Stimulated activated CD8-positive, alpha-beta memory T cell treated with anti-CD3 and anti-CD28 coated beads, Interleukin-15, amount 100 ng/mL, for 1 hour (primary cell): ENCODE data around the gene FABP1.

Experiments used
- DNase-seq: peaks from one replicate; pipeline ENCODE4 v3.0.0-alpha.2; 2020; ENCODE audit warnings: low read depth

FABP1 gene

DNA sequence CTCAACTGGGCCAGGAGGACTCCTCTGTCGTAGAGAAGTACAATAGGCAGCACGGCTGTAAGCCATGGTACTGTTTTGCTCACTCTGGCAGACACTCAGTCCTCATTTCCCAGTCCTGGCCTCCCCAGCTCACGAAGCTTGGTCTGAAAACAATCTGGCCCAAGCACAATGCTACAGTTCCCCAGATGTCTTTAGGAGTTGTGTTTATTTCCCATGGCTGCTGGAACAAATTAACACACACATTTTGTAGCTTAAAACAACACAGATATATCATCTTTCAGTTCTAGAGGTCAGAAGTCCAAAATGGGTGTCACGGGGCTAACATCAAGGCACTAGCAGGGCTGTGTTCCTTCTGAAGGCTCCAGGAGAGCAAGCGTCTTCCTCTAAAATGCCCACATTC lies 13.0 kb downstream of the FABP1 start:
- no peak for DNase-seq

DNA sequence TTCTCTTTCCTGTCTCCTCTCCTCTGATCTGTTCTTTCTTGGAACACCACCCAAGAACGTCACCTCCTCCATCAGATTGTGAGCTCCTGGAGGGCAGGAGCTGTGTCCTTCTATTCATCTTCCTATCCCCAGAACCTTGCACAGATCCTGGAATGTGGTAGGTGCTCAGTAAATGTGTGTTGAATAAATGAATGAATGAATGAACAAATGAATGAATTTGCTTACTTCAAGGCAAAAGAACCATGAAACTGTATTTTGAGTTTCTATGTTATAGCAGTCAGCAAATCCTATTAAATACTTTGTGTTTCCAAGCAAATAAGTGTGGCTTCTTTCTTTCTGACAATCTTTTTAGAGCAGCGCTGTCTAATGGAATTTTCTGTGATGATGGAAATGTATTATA lies 14.8 kb downstream of the FABP1 start:
- no peak for DNase-seq

DNA sequence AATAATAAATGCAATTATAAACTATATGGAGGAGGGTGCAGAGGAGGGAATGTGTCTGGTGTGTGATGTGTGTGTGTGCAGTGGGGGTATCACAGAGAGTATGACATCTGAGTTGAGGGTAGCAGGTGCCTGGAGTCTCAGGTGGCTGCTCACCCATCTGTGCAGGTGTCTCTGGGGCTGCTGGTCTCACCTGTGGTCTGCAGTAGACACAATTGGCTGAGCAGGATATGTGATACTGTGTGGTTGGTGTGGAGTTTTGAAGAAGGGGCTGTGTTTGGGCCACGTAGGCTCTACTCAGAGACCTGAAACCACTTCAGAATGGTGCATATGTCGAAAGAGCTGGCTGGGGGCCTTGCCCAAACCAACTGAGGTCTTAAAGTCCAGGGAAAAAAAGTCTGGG lies 17.0 kb downstream of the FABP1 start:
- no peak for DNase-seq

DNA sequence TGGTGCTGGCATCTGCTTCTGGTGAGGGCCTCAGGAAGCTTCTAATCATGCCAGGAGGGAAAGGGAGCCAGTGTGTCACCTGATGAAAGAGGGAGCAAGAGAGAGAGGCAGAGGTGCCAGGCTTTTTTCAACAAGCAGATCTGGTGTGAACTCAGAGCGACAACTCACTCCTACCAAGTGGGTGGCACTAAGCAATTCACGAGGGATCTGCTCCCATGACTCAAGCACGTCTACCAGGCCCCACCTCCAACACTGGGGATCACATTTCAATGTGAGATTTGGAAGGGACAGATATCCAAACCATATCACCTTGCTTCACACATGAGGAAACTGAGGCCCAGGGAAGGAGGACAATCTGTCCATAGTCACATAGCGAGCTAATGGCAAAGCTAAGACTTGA lies 19.1 kb downstream of the FABP1 start:
- DNase-seq: no peak

DNA sequence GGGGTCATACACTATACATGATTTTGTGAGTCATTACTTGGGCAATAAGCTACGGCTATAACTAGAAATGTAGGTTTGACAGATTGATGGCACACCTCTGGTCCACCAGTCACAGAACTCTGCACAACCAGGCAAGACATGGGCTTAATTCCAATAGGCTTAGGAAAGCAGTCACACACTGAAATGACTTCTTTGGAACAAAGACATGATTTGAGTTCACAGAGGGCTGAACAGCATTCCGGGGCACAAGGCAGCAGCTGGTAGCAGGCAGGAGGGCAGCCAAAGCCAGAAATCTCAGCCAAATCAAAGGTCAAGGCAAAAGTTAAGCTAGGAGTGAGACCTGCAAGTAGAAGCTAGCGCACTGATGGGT lies 27.4 kb downstream of the FABP1 start:
- DNase-seq: no peak

DNA sequence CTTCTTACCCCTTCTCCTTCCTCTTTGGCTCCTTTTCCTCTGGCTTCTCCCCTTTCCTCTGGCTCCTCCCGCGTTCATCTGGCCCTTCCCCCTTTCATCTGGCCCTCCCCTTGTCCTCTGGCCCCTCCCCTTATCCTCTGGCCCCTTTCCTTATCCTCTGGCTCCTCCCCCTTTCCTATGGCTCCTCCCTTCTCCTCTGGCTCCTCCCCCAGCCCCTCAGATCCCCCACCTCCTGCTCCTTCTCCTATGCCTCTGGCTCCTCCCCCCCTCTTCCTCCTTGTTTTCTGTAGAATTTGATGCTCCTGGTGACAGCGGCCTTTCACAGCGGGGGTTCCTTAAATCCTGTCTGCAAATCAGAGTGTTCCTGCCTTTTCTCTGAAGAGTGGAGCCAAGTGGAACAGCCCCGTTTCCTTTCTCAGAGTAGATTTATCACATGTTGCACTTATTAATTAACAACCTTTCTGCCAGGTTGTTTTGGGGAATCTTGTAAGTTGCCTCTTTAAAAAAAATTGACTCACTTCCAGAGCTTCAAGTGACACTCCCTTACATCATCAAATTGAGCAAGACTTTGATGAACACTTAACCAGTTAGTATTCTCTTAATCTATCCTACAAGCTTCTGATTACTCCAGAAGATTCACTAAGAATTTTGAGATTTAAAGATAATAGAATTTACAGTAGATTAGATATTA lies 27.9 kb downstream of the FABP1 start:
- DNase-seq: no peak

DNA sequence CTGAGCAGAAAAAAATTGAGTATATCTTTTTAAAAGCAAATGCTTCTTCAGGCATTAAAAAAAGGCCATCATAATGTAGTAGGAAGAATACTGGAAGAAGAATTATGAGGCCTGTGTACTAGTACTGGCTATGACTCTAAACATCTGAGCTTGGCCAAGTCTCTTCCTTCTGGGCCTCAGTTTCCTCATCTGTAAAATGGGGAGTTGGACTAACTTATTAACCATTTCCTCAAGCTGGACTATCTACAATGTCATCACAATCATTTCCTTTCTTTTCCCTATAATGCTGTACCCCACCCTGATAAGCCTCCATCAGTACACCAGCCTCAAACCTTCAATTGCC lies 29.3 kb downstream of the FABP1 start:
- no peak for DNase-seq

DNA sequence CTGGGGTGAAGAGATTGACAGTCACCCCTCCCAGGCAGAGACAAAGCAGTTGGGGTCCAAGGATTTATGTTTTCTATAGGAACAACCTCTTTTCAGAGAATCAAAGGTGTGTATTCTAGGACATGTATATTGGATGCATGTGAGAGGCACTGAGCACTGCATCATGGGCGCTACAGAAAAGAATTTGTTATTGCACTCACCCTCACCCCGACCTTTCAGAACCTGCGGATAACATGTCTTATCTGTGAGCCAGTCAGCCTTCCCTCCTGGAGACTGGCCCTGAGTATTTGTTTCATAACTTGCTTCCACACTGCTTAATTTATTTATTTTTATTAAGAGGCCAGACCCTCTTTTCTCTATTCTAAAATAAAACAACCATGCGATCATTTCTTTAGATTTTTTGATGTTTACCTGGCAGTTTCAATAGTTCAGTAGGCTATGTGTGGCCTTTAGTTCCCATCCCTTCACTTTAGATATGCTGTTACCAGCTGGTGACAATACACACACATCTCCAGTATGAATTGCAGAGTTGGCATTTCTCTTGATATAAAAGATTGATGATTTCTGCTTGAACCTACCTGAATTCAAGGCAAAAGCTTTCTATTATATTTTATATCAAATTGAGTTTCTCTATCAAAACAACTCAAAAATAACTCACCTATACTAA lies 29.8 kb downstream of the FABP1 start:
- DNase-seq: no peak

DNA sequence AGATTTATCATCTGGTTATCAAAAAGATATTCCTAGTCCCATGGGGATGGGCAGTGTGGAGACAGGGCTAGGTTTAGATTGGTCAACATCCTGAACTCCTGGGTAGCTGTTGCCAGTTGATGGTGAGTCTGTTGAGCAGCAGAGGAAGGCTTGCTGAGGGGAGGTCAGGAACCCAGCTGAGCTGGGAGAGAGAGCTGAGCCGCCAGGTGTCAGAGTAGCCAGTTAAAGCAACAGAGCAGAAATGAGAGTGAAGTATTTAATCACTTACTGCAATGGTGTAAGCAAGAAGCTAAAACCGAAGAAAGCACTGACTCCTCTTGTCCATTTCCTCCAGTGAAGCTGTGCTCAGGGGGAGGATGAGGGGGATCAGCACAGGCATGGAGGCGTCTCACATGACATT lies 30.7 kb downstream of the FABP1 start:
- no peak for DNase-seq

DNA sequence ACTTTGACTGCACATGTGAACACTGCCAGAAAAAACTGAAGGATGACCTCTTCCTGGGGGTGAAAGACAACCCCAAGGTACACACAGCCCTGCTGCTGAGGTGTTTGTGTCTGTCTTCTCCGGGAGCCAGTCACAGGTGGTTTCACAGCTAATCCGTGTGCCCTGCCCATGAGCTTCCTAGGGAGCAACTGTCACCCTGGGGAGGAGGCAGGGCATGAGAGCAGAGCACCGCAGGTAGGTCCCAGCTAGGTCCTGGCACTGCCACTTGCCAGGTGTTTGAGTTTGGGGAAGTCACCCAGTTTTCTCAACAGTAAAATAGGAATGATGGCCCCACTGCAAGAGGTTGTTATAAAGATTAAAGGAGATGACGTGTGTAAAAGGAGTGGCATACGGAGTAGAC lies 31.2 kb downstream of the FABP1 start:
- no peak for DNase-seq

DNA sequence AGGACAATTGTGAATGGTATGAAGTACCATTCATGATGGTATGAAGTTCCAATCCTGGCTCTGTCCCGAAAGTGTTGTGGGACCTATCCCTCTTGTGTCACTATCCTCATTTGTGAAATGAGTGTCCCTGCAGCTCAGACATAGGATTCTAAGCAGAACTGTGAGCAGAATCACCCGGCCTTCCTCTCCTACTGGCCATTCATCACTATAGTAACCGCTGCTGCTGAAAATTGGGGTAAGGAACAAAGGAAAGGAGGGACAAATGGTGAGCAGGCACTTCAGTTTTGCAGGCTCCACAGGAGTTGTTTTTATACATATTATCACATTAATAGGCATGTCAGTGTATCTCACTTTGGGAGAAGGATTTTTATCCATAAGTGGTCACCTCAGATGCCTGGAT lies 32.8 kb downstream of the FABP1 start:
- no peak for DNase-seq

DNA sequence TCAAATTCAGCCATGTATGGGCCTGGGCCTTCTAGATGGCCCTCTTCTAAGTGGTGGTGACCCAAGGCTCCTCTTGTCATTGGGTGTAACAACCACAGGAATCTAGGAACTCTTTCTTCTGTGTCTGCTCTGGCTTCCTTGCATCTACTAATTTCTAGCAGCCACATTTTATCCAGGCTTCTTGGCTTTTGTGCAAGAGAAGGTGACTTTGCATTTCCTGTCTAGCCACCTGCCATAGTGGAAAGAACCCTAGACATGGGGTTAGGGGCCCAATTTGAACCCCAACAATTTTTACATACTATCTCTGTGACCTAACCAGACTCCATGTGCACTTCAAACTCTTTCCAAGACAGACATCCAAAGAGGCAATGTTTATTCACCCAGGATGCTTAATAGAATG lies 35.1 kb downstream of the FABP1 start:
- no peak for DNase-seq

DNA sequence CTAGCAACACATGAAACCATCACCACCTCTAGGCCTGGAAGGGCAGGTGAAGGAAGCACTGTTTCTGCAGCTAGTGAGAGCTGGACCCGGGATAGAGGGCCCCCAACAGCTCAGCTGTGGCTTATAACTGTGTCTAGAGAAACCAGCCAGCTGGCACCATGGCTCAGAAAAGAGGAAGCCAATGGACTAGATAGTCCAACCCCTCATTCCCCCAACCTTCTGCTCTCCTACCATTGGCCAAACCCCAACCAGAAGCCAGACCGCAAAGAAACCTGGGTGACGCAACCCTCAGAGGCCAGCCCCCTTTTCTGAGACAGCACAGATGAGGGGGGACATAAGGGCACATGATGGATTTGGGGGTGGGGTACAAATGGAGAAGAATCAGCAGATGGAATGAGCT lies 35.9 kb downstream of the FABP1 start:
- no peak for DNase-seq

DNA sequence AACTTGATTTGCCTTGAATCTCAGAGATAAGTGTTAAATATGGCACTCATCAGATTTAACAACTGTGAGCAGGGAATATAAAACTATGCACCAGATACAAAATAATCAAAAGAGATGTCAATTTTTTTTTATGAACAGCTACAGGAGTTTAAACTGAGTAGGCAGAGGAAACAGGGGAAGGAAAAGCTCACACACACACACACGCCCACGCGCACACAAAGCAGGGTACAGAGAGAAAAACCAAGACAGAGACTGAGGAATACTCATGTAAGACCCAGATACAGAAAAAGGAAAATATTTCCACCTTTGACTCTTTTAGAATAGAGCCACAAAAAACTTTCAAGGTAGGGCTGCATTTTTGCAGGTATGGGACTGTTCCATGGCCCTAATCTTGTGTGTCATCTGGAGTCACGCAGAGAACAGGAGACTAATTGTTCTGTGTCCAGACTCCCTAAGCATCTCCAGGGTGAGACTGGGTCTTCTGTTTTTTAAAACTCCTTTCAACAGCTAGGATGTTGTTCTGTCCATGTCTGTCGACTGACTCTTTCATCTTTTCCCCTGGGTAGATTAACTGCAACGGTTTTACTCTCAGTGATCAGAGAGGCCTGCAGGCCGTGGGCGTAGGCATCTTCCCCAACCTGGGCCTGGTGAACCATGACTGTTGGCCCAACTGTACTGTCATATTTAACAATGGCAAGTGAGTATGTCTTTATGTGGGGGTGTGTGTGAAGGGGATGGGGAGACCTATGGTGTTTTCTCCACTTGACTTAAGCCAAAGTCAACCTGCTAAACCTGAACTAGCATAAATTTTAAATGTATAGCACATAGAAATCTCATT lies 37.2 kb downstream of the FABP1 start:
- no peak for DNase-seq

DNA sequence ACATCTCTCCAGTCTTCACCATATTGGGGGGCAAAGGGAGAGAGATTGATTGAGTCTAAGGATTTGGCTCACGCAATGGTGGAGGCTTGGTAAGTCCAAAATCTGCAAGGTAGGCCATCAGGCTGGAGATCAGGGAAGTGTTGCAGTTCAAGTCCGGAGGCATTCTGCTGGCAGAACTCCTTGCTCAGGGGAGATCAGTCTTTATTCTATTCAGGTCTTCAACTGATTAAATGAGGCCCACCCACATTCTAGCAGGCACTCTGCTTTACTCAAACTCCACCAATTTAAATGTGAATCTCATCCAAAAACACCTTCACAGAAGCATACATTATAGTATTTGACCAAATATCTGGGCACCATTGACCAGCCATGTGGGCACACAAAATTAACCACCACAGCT lies 38.9 kb downstream of the FABP1 start:
- DNase-seq: no peak

DNA sequence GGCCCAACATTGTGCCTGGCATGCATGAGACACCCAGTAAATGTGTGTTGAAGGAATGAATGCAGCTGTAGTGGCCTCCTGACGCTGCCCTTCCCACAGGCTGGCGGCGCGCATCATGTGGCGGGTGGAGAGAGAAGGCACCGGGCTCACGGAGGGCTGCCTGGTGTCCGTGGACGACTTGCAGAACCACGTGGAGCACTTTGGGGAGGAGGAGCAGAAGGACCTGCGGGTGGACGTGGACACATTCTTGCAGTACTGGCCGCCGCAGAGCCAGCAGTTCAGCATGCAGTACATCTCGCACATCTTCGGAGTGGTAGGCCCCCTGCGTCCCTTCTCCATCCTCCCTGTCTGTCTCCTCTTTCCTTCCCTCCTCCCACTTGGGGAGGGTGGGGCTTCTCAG lies 40.1 kb downstream of the FABP1 start:
- DNase-seq: no peak

DNA sequence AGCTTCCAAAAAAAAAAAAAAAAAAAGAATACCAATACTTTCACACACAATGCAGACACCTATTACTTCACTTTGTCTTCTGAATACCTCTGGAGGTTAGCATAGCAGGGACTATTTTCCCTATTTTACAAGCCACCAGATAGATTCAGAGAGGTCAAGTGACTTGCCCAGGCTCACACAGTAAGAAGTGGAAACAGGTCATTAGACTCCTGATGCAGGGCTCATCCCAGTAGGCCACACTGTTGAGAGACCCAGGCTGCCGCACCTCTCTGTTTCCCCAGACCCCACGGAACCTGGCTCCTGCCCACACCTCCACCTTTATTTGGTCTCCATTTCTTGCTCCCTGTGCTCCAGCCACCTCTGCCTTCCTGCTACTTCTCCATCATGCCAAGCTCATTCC lies 40.8 kb downstream of the FABP1 start:
- DNase-seq: no peak

DNA sequence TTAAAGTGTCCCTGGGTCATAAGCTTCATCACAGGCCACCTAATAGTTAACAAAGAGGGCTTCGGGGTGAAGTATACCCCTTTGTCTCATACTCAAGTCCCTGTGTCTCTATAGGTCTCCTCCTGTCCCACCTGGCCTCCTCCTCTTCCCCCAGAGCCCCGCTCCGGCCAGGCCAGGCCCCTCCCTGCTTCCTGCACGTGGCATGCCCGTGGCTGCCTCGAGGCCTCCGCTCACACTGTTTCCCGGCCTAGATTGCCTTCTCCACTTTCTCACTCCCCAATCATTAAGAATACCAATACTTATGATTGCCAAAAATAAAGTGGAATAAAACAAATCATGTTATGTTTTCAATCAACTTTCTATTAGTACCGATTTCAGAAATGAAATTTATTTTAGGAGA lies 41.5 kb downstream of the FABP1 start:
- no peak for DNase-seq

DNA sequence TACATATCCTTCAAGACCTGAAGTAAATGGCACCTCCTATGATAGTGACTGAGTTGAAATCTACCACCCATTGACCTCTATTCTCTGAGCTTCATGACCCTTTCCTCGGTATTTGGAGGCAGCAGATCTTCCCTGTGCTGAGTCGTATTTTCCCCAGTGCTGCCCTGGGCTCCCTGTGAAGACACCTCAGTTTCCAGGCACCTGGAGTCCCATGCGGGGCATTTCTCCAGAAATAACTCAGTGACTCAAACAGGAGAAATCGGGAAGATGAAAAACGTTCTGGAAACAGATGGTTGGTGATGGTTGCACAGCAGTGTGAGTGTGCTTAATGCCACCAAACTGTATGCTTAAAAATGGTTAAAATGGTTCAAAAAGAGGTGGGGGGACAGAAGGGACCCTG lies 42.3 kb downstream of the FABP1 start:
- no peak for DNase-seq

DNA sequence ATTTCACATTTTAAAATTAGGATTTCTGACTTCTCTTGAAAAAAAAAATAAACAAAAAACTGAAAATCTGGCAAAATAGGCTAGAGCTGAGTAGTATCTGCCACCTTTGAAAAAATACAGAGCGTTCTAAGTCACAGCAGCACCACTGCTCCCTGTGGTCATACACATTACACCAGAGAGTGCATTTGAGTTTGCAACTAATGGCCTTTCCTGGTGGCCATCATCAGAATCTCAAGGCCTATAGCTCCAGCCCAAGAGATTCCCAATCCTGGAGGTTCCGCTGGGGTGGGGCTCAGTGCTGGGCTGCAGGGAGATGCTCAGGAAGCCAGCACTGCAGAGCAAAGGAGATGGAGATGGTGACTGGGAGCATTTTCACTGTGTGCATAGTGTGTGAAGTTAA lies 42.8 kb downstream of the FABP1 start:
- DNase-seq: no peak

DNA sequence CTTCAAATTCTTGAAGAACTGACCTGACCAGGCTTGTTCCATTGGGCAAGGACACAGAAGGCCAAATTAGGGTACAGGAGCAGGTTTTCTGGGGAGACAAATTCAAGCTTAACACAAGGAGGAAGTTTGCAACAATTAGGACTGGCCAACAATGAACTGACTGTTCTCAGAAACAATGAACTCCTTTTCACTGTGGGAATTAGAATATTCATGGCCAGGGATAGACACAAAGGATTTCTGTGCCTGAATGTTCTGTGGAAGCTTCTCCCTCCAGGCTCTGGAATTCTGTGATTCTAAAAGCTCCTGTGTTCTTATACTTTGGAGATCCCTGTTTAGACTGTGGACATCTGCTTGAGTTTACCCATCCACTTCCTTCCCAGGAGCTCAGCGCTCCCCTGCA lies 45.1 kb downstream of the FABP1 start:
- no peak for DNase-seq

DNA sequence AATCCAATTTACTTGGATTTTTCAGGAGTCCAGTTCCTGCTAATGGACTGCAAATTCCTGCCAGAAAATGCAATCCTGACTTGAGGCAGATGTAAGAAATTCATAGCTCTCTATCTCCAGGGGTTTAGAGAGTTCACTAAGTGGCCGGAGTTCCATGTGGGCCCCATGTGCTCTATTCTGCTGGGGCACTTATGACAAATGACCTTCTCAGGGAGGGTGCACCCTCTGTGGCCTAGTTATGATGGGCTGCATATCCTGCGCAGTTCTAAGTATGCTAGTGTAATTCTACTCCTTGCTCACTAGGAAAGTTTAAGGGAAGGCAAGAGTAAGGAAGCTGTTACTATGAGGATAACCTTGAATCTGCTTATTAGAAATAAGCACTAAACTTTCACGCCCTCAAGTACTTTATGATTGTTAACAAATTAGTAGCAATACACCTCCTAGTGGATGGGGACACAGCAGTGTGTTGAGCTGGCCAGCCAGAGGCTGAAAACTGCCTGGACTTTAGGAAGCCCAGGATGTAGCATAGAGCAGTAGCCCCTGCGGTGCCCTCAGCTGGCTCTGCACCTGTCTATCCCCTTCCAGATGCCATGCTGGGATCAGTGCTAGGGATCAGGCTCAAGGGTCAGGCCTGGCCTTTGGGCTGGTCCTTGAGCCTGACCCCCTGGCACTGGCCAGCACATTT lies 45.8 kb downstream of the FABP1 start:
- DNase-seq: no peak

DNA sequence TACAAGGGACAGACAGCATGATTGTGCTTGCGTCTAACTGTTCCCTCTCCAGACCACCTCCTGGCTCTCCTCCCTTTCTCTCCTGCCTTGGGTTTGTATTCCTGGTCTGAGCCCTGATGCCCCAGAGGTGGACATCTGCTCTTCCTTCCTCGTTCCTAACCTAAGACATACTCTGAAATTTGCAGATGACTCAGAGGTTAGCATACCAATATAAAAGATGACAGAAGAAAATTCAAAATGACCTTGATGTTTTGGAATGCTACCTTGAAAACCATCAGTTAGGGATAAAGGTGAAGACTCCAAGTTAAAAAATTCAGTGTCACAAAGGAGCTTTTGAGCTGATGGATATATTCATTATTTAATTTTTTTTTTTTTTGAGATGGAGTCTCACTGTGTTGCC lies 47.3 kb downstream of the FABP1 start:
- DNase-seq: no peak
